Activated CD4-positive, alpha-beta memory T cell treated with anti-CD3 and anti-CD28 coated beads, Interleukin-2, amount 10 ng/mL, durations not matched to agents 7 days and 5 days (primary cell): Measurements from ENCODE around the gene CHRNB4. TPM values are rescaled to one million over a fixed set of nuclear protein-coding genes. Genes with fewer than 3 reads are reported as not detected.

Source experiments
- CTCF ChIA-PET: fragments of 350-600 bp; sonication (Branson Sonifier 250); formaldehyde crosslinking; loops from one replicate; lab custom pipeline; 2021; ENCODE audit warnings: antibody characterized with exemption, inconsistent platforms; lab: Charles Lee
- POLR2A ChIA-PET: fragments of 350-600 bp; sonication (Branson Sonifier 250); formaldehyde crosslinking; loops from one replicate; lab custom pipeline; 2021; ENCODE audit warnings: antibody characterized with exemption; lab: Charles Lee
- DNase-seq: peaks from one replicate; pipeline ENCODE4 v3.0.0-alpha.2; 2020
- H3K27ac Mint-ChIP-seq: one replicate; pipeline ENCODE4 v1.8.0; 2021; ENCODE audit warnings: mild to moderate bottlenecking, mixed read lengths
- H3K27me3 Mint-ChIP-seq: one replicate; pipeline ENCODE4 v1.8.0; 2021; ENCODE audit warnings: mixed read lengths
- H3K36me3 Mint-ChIP-seq: one replicate; pipeline ENCODE4 v1.8.0; 2021; ENCODE audit warnings: low read depth, mixed read lengths
- H3K4me1 Mint-ChIP-seq: one replicate; pipeline ENCODE4 v1.8.0; 2021; ENCODE audit warnings: mixed read lengths
- H3K4me3 Mint-ChIP-seq: one replicate; pipeline ENCODE4 v1.8.0; 2021; ENCODE audit warnings: mild to moderate bottlenecking, mixed read lengths
- H3K9me3 Mint-ChIP-seq: one replicate; pipeline ENCODE4 v1.8.0; 2021; ENCODE audit warnings: mixed read lengths
- total RNA-seq, 2 experiments: library from RNA; stranded (reverse); gene quantifications; one replicate each; pipeline ENCODE4 v1.2.3, GENCODE V29; 2021

CHRNB4 gene
- total RNA-seq, 2 experiments from 2014 or later: not detected

DNA sequence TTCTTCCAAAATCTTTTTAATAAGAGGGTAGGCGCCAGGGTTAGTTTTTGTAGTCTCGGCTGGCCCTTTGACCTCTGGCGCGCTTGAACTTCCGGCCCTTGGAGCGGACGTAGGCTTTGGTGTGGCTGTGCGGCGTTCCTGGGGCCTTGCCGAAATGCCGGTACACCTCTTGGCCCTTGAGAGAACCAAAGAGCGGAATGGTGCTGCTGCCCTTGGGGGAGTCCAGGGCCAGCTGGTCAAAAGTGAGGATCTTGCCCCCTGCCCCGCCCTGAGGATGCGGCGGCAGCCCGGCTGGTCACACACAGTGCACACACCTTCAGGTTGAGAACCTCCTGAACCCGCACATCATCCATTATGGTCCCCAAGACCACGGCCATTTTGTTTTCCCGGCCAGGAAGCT, 20.0 kb upstream of the CHRNB4 start:
- Mint-ChIP-seq H3K9me3 (no peaks in the 10 kb centered on the region), H3K27ac (no peak overlapping the region), H3K4me3 (no peak overlapping the region), H3K4me1 (peaks cover 2% of the 10 kb centered on the region), H3K27me3 (peaks cover 10% of the 10 kb centered on the region), H3K36me3 (no peaks in the 10 kb centered on the region)
- CTCF ChIA-PET: no interaction called here
- DNase-seq: no peak
- POLR2A ChIA-PET: no interaction called here

GRCh38 chr15:78660584-78660983, 19.6 kb upstream of the CHRNB4 start:
- POLR2A ChIA-PET: no interaction called here
- Mint-ChIP-seq H3K9me3 (no peaks in the 10 kb centered on the region), H3K36me3 (no peaks in the 10 kb centered on the region), H3K4me3 (no peak overlapping the region), H3K4me1 (peaks cover 2% of the 10 kb centered on the region), H3K27me3 (peaks cover 8% of the 10 kb centered on the region), H3K27ac (no peak overlapping the region)
- DNase-seq: no peak
- CTCF ChIA-PET: no interaction called here

- POLR2A ChIA-PET: no interaction called here
- no peak overlapping the region for H3K4me3 Mint-ChIP-seq
- no peaks in the 10 kb centered on the region for H3K9me3 Mint-ChIP-seq
- DNase-seq: no peak
- H3K36me3 Mint-ChIP-seq: no peaks in the 10 kb centered on the region
- no peak overlapping the region for H3K27ac Mint-ChIP-seq
- H3K4me1 Mint-ChIP-seq: peaks cover 2% of the 10 kb centered on the region
- CTCF ChIA-PET: no interaction called here
- peaks cover 6% of the 10 kb centered on the region for H3K27me3 Mint-ChIP-seq
Measured at GRCh38 chr15:78658823-78659222, 17.8 kb upstream of the CHRNB4 start.

DNA sequence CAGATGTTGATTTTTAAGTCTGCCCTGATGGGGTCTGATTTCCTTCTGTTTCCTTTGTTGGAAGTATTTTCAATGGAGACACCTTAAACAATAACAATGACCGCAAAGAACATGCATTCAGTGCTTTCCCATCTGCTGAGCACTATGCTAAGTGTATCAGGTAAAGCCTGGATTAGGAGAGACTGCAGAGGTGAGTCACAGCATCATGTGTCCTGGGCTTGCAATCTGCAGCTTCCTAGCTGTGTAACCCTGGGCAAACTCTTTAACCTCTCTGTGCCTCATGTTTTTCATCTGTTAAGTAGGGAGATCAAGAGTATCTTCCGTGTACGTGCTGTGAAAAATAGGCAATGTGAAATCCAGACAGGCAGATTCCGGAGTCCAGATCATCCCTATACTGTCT, 13.3 kb upstream of the CHRNB4 start:
- Mint-ChIP-seq H3K27ac (no peak overlapping the region), H3K9me3 (no peaks in the 10 kb centered on the region), H3K4me1 (no peaks in the 10 kb centered on the region), H3K27me3 (peaks cover 10% of the 10 kb centered on the region), H3K4me3 (no peak overlapping the region), H3K36me3 (no peaks in the 10 kb centered on the region)
- no peak for DNase-seq
- CTCF ChIA-PET: no interaction called here
- POLR2A ChIA-PET: no interaction called here

DNA sequence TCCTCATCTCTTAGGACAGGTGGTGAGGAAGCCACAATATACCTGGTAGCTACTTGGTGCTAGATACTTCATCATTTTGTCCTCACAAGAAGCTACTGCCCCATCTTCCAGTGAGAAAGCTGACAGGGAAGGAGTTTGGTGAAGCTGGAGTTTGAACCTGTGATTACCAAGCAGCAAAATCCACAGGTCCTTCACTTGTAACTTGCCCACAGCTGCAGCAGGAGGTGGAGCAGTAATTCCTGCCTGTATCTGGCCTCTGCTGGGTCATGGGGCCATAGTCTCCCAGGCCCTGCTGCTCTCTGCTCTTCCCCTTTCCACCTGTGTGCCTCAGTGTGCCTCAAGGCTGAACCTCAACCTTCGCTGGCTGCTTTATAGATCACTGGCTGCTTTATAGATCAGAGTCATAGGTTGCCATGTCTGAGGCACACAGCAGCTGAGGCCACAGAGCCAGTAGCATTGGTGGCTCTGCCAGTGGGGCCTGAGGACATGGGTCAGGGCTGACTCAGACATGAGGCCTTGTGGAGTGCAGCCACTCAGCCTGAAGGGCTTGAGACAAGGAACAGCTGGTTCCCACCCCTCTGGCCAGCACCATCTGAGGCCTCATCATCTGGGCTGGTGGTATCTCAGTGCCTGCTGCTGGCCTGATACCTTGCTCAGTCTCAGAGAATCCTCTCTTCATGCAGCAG, 11.1 kb upstream of the CHRNB4 start:
- Mint-ChIP-seq H3K4me1 (no peaks in the 10 kb centered on the region), H3K4me3 (no peak overlapping the region), H3K27ac (no peak overlapping the region), H3K36me3 (no peaks in the 10 kb centered on the region), H3K9me3 (no peaks in the 10 kb centered on the region), H3K27me3 (peaks cover 10% of the 10 kb centered on the region)
- no peak for DNase-seq
- CTCF ChIA-PET: interaction anchor here (1.1 kb wide), 1 partner anchor 214 kb away, joined by 5 read pairs; the partner anchor contains the start of gene IREB2
- POLR2A ChIA-PET: no interaction called here

DNA sequence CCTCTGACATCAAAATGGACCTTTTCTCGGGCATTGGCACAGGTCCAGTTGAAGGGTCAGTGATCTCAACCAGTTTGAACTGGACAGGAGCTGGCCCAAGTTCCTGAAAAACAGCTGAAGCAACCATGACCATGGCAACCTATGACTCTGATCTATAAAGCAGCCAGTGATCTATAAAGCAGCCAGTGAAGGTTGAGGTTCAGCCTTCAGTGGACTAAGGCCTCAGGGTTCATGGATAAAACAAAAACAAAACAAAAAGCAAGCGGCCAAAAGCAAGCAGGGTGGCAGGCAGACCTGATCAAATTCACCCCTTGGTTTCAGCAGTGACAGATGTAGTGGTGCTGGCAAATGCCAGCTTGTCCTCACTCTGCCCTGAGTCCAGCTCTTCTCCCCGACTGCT, 10.0 kb upstream of the CHRNB4 start:
- no peaks in the 10 kb centered on the region for H3K9me3 Mint-ChIP-seq
- H3K4me1 Mint-ChIP-seq: no peaks in the 10 kb centered on the region
- ChIA-PET POLR2A (no interaction called here), CTCF (interaction anchor here (0.9 kb wide), 1 partner anchor 37 kb away, joined by 5 read pairs; no protein-coding TSS in a partner anchor)
- H3K27ac Mint-ChIP-seq: no peak overlapping the region
- no peak overlapping the region for H3K4me3 Mint-ChIP-seq
- no peaks in the 10 kb centered on the region for H3K36me3 Mint-ChIP-seq
- H3K27me3 Mint-ChIP-seq: peaks cover 6% of the 10 kb centered on the region
- DNase-seq: no peak

GRCh38 chr15:78650022-78650421, 9.0 kb upstream of the CHRNB4 start:
- no peaks in the 10 kb centered on the region for H3K9me3 Mint-ChIP-seq
- H3K27ac Mint-ChIP-seq: no peak overlapping the region
- H3K4me1 Mint-ChIP-seq: no peaks in the 10 kb centered on the region
- peaks cover 6% of the 10 kb centered on the region for H3K27me3 Mint-ChIP-seq
- ChIA-PET CTCF (no interaction called here), POLR2A (no interaction called here)
- no peak for DNase-seq
- H3K4me3 Mint-ChIP-seq: no peak overlapping the region
- H3K36me3 Mint-ChIP-seq: no peaks in the 10 kb centered on the region

- Mint-ChIP-seq H3K27ac (no peak overlapping the region), H3K27me3 (peaks cover 13% of the 10 kb centered on the region), H3K36me3 (no peaks in the 10 kb centered on the region), H3K4me1 (peaks cover 13% of the 10 kb centered on the region), H3K4me3 (no peak overlapping the region), H3K9me3 (no peaks in the 10 kb centered on the region)
- DNase-seq: no peak
- ChIA-PET POLR2A (no interaction called here), CTCF (no interaction called here)
Measured at GRCh38 chr15:78645009-78645408, 4.0 kb upstream of the CHRNB4 start.

DNA sequence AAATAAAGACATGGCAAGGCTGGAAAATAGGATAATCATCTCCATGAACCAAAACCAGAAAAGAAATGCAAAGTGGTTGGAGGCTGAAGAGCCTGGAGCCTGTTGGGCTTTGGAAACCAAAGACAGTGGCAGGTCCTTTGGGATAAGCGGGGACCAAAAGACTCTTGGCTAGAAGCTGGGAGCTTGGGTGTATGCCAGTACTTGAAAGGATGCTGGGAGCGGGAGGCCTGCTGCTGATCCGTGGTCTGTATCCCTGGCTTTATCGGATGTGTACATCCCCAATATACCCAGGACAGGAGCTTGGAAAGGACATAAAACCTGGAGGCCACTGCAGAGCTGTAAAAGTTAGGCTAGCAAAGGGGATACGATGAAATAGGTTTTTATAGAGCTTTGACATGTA, 1.3 kb upstream of the CHRNB4 start:
- DNase-seq: no peak
- CTCF ChIA-PET: no interaction called here
- POLR2A ChIA-PET: no interaction called here
- no peaks in the 10 kb centered on the region for H3K9me3 Mint-ChIP-seq
- H3K27ac Mint-ChIP-seq: no peak overlapping the region
- H3K36me3 Mint-ChIP-seq: no peaks in the 10 kb centered on the region
- H3K4me1 Mint-ChIP-seq: peaks cover 13% of the 10 kb centered on the region
- H3K4me3 Mint-ChIP-seq: no peak overlapping the region
- H3K27me3 Mint-ChIP-seq: peaks cover 14% of the 10 kb centered on the region

DNA sequence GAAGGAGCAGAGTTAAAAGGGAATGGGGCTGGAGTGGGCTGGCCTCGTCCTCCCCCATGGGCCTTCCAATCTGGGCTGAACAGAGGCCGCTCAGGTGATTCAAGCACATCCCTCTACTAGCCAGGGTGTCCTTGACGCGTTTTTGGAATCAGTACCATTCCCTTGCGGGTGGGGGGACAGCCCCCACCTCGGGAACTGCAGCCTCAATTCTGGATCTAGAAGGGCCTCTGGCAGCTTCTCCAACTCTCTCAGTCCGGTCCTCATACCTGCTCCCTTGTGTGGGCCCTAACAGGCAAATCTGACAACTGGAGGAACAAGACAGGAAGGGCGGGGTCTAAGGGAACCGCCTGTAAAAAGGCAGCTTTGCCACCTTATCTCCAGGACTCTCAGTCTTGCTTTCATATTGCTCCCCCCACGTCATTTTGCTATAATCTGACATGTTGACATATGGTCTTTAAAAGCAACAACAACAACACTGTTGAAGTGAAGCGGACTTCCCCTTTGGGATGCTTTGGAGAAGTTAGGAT, 802 bp upstream of the CHRNB4 start:
- no peak for DNase-seq
- ChIA-PET POLR2A (no interaction called here), CTCF (no interaction called here)
- Mint-ChIP-seq H3K27me3 (peaks cover 17% of the 10 kb centered on the region), H3K9me3 (no peaks in the 10 kb centered on the region), H3K36me3 (no peaks in the 10 kb centered on the region), H3K4me1 (peaks cover 13% of the 10 kb centered on the region), H3K27ac (no peak overlapping the region), H3K4me3 (peak overlapping the region; percentile 47)

GRCh38 chr15:78640527-78641101, 396 bp downstream of the CHRNB4 start:
- Mint-ChIP-seq H3K27ac (no peak overlapping the region), H3K4me1 (peaks cover 13% of the 10 kb centered on the region), H3K36me3 (no peaks in the 10 kb centered on the region), H3K9me3 (no peaks in the 10 kb centered on the region), H3K4me3 (peak overlapping the region; percentile 37), H3K27me3 (peaks cover 23% of the 10 kb centered on the region)
- ChIA-PET CTCF (no interaction called here), POLR2A (no interaction called here)
- no peak for DNase-seq

- H3K27ac Mint-ChIP-seq: no peak overlapping the region
- peaks cover 13% of the 10 kb centered on the region for H3K4me1 Mint-ChIP-seq
- POLR2A ChIA-PET: no interaction called here
- CTCF ChIA-PET: interaction anchor here (0.9 to 3.2 kb wide), 6 partner anchors 14 to 116 kb away, joined by 3 to 27 read pairs (median 4); no protein-coding TSS in a partner anchor
- peak; percentile 39 for DNase-seq
- no peak overlapping the region for H3K4me3 Mint-ChIP-seq
- no peaks in the 10 kb centered on the region for H3K36me3 Mint-ChIP-seq
- peaks cover 24% of the 10 kb centered on the region for H3K27me3 Mint-ChIP-seq
- H3K9me3 Mint-ChIP-seq: no peaks in the 10 kb centered on the region
Measured at GRCh38 chr15:78638658-78639314, 2.2 kb downstream of the CHRNB4 start.

DNA sequence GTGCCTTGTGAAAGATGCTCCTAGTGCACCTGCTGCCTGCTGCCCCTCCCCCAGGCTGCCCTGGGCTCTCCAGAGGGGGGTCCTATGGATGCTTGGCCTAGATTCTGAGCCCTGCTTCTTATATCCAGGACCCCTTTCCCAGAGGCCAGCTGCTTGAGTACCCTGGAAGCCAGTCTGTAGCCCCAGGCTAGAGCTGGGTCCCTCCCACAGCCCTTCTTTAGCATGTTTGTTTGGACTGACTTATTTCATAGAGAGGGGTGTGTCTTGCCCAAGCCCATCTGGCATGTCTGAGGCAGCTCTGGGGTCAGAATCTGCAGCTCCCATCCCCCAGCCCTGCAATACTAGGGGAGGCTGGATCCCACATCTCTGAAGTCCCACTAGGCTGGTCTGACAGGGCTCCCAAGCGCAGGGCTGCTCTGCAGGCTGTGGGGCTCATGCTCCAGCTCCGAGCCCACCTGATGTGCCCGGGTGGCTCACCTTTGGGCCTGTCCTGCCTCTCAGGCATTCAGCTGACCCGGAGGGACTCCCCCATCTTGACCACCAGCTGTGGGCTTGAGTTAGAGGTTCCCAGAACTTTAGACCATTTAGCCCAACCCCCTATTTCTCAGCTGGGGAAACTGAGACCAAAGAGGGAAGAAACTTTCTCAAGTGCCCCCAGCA, 3.1 kb downstream of the CHRNB4 start:
- Mint-ChIP-seq H3K4me1 (peaks cover 13% of the 10 kb centered on the region), H3K4me3 (no peak overlapping the region), H3K27ac (no peak overlapping the region), H3K27me3 (peaks cover 24% of the 10 kb centered on the region), H3K9me3 (peaks cover 2% of the 10 kb centered on the region), H3K36me3 (no peaks in the 10 kb centered on the region)
- ChIA-PET POLR2A (no interaction called here), CTCF (interaction anchor here (1.2 to 3.2 kb wide), 4 partner anchors 13 to 103 kb away, joined by 3 to 27 read pairs (median 6); no protein-coding TSS in a partner anchor)
- DNase-seq: no peak
